ENCODE data around the gene P2RY6.

The P2RY6 gene

DNA sequence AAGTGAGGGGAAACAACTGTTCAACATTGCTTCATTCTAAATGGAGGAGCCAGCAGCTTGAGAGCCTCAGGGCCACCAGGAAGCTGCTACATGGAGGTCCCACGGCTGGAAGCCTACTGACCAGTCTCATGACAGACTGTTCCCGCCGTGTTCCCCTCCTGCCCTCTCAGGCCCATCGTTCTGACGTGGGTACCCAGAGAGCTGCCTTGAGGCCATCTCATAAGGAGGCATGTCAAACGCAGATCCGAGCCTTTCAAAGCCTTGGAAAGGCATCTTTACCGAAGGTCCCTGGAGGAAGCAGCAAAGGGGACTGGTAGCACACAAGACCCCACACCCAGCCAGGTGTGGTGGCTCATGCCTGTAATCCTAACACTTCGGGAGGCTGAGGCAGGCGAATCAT, 27.6 kb downstream of the P2RY6 start:
- DNase-seq, result no peak

- DNase-seq, result no peak
Observed at GRCh38 chr11:73306069-73306841, 34.1 kb downstream of the P2RY6 start.

GRCh38 chr11:73306977-73307322, 34.8 kb downstream of the P2RY6 start:
- no peak for DNase-seq

DNA sequence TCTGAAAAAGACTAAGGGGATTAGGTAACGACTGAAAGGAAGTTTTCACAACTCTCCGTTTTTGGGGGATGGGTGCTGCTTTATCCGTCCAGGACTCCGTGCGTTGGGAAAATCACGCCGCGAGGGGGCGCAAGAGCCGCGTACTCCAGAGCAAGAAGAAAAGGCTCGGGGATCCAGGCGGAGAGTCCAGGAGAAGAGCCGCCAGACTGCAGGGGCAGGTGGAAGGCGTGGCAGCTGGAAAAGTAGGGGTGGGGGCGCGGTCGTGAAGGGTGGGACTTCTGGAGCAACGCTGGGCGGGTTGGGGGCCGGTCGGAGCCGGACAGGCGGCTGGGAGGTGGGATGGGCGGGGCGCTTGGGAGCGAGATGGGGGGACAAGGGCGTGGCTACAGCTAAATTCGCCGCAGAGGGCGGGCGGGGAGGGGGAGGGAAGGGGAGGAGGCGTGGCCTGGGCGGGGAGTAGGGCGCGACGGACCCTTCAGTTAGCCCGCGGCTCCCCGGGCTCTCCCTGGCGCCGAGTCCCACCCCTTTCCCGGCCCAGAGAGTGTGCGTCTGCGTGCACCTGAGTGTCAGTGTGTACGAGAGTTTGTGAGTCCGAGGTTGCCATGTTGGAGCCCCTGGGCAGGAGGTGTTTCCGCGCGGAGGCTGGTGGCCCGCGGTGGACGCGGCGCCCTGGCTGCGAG, 35.3 kb downstream of the P2RY6 start:
- peak; percentile 94 for DNase-seq

DNA sequence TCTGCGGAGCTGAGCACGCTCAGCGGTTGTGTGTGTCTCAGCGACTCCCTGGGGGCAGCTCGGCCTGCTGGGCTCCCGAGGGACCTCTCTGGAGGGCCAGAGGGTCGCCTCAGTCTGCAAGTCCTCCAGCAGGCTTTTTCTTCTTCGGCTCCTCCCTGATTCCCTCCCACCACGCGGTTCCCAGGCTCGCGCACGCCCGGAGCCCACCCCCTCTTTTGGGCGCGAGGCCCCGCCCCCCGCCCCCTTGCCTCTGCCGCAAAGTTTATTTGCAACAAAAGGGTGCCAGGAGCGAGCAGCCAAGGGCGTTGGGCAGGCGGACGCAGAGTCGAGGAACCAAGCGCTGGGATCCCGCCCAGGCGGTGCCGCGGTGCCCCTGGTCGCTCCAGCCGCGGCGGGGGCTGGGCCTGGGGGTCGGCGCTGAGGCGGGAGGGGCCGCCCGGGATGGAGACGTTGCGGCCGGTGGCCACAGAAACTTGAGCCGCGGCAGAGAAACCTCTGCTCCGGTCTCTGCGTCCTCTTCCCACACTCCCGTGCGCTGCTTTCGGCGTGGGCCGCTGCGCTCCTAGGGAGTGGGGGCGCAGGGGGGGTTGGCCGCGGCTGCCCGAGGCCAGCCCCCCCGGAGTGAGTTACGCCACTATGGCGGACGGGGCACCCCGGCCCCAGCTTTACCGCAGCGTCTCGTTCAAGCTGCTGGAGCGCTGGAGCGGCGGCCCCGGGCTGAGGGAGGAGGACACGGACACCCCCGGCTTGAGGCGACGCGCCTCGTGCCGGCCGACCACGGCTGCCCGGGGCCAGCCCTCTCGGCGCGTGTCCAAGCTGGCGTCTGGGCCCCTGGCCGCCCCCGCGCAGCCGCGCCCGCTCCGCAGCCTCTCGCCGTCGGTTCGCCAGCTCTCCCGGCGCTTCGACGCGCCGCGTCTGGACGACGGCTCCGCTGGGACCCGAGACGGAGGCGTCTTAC, 36.1 kb downstream of the P2RY6 start, which contains the start of gene ARHGEF17:
Gene ARHGEF17 (plus strand): TSS at position 274 of the 958 bp plus-strand sequence. CDS start 363 bp downstream, at position 637.
- no peak for DNase-seq

- DNase-seq, result no peak
Observed at GRCh38 chr11:73308961-73309919, 37.1 kb downstream of the P2RY6 start.

DNA sequence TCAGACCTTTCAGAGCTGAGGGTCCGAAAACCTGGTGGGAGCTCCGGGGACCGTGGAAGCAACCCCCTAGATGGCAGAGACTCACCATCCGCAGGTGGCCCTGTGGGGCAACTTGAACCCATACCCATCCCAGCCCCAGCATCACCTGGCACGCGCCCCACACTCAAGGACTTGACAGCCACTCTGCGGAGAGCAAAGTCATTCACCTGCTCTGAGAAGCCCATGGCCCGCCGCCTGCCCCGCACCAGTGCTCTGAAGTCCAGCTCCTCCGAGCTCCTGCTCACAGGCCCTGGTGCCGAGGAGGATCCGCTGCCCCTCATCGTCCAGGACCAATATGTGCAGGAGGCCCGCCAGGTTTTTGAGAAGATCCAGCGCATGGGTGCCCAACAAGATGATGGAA, 37.9 kb downstream of the P2RY6 start:
- DNase-seq, result no peak

GRCh38 chr11:73310661-73311393, 38.7 kb downstream of the P2RY6 start:
- no peak for DNase-seq

- DNase-seq, result no peak
Observed at GRCh38 chr11:73311394-73311869, 39.3 kb downstream of the P2RY6 start.

- no peak for DNase-seq
Observed at GRCh38 chr11:73312036-73312435, 39.9 kb downstream of the P2RY6 start.

- DNase-seq, result peak; percentile 61
Observed at GRCh38 chr11:73312851-73313327, 40.8 kb downstream of the P2RY6 start.

DNA sequence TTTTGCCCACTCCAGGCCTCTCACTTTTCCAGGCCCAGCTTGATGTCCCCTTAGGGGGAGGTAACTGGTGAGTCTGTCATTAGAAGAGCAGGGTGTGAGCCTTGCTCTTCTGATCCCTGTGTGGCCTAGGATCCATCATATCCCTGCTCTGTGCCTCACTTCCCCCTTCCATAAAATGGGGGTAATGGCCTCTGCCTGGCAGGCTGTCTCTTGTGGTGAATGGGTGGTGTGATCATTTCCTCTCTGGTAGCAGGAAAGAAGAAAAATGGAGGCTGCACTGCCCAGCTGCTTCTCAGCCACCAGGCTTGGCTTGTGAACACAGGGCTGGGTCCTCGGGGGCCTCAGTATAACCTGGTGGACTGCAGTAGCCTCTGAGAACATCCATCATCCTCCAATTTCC, 41.5 kb downstream of the P2RY6 start:
- DNase-seq, result no peak

DNA sequence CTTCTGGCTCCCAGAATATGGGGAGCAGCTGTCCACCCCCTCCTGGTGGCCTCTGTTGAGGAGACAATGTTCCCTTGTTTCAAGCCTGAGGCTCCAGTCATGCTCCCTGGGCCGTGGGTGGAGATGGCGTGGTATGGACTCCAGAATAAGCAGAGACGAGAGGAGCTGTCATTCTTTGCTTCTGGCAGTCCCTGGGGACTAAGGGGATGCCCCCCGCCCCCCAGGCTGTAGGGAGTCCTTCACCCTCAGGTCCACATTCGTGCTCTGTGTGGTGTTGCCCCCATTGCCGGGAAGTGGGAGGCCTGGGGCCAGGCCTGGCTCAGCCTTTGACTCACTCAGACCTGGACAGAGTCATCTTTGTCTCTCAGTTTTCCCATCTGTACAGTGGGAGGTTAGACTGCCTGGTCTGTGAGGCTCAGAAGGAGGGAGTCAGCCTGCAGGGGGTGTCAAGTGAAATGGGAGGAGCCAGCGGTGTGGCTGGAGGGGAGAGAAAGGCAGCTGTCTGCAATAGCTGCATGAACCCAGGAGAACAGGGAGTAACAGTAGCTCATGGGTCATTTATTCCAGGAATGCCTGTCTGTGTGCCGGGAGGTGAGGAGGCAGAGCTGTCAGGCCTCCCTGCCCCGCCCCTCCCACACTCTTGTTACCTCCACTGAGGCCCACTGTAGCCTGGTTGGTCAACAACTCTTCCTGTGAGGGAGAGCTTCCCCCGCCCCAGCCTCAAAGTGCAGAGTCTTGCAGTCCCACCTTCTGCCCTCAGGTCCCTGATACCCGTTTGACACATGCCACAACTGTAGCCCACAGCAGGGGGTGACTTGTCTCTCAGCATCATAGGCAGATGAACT, 42.2 kb downstream of the P2RY6 start:
- no peak for DNase-seq

DNA sequence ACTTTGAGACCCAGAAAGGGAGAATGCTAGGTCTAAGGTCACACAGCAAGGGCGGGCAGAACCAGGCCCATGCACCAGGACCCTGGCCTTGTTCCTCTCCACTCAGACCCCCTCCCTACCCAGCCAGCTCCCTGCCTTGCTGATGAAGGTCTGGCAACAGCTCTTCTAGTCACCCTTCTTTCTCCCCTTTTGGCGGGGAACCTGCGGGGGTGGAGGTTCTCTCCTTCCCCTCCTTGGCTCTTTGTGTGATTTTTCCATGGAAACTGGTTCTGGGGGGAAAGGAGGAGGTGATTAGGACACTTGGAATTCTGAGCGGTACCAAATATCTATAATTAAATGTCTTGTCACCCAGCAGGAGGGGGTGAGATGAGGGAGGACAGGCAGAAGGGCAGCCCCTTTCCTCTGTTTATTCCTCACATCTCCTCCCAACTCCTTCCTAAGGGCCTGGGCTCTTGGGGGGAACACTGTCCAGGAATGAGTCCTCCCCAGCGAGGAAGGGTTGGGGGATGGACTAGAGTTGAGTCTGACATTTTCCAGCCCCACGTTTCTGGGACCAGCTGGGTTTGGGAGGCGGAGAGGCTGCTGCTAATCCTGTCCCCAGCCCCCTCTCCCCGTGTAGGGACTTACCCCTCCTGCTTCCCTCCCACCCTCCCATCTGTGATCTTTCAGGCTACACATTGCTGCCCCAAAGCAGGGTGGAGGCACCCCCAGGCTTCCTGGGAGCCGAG, 43.3 kb downstream of the P2RY6 start:
- peak; percentile 35 for DNase-seq

- no peak for DNase-seq
Observed at GRCh38 chr11:73316422-73316821, 44.3 kb downstream of the P2RY6 start.

- DNase-seq, result peak; percentile 59
Observed at GRCh38 chr11:73317373-73317772, 45.2 kb downstream of the P2RY6 start.

DNA sequence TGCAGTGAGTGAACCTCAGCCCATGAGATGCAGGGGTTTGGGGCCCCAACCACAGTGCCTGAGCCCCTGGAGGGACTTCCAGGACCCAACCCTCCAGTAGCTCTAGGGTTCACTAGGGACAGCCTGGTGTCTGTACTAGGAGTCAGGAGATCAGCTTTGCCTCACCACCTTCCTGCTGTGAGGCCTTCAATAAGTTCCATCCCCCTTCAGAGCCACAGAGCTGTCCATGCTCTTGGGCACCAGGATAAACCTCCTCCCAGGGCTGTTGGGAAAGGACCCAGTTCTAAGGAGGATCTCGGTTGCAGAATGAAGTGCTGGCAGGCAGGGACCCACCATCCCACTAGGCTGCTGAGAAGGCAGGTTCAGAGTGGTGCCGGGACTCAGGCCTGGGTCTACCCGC, 45.7 kb downstream of the P2RY6 start:
- DNase-seq, result no peak

GRCh38 chr11:73318501-73319011, 46.4 kb downstream of the P2RY6 start:
- no peak for DNase-seq

Measured in NCI-H1694 (cell line).